ENCODE results near the gene CLIC6. TPM values are rescaled to one million over a fixed set of nuclear protein-coding genes. Genes with fewer than 3 reads are reported as not detected.
A peak's percentile ranks its signal among the peaks of the same experiment; 100 is the strongest.
"Not testable (repeated sequence)": the region's sequence is repeated elsewhere in the genome, so short reads cannot be mapped to it uniquely, and the experiment has no call there.

CLIC6 gene
- total RNA-seq, 4 donors from 2014 or later: 3.9 to 23.9 (median 8.0) TPM

DNA sequence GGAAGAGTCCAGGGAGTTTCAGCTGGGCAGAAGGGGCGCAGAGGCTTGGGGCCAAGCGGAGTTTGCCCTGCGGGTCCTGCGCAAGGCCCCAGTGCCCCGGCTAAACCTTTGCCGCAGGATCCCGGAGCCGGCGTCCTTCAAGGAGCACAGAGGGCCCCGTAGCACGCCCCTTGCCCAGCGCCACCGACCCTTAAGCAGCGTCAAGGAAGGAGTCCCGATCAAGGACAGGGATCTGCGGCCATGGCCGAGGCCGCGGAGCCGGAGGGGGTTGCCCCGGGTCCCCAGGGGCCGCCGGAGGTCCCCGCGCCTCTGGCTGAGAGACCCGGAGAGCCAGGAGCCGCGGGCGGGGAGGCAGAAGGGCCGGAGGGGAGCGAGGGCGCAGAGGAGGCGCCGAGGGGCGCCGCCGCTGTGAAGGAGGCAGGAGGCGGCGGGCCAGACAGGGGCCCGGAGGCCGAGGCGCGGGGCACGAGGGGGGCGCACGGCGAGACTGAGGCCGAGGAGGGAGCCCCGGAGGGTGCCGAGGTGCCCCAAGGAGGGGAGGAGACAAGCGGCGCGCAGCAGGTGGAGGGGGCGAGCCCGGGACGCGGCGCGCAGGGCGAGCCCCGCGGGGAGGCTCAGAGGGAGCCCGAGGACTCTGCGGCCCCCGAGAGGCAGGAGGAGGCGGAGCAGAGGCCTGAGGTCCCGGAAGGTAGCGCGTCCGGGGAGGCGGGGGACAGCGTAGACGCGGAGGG is 520 bp downstream of the CLIC6 start:
- peak overlapping the region; percentile 39 to 95 (median 58) for H3K27ac ChIP-seq
- H3K9me3 ChIP-seq: no peaks in the 10 kb centered on the region
- no peak for TF ChIP-seq POLR2A (IDR thresholded peaks at IDR 0.05)
- TF ChIP-seq, protein P1, sequence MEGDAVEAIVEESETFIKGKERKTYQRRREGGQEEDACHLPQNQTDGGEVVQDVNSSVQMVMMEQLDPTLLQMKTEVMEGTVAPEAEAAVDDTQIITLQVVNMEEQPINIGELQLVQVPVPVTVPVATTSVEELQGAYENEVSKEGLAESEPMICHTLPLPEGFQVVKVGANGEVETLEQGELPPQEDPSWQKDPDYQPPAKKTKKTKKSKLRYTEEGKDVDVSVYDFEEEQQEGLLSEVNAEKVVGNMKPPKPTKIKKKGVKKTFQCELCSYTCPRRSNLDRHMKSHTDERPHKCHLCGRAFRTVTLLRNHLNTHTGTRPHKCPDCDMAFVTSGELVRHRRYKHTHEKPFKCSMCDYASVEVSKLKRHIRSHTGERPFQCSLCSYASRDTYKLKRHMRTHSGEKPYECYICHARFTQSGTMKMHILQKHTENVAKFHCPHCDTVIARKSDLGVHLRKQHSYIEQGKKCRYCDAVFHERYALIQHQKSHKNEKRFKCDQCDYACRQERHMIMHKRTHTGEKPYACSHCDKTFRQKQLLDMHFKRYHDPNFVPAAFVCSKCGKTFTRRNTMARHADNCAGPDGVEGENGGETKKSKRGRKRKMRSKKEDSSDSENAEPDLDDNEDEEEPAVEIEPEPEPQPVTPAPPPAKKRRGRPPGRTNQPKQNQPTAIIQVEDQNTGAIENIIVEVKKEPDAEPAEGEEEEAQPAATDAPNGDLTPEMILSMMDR (IDR thresholded peaks at IDR 0.05): no peak
- WGBS, 2 donors: 0 to 3% methylated on average over 16 to 22 of the region's 74 CpGs
- peaks cover 10 to 12% of the 10 kb centered on the region in 2 donors for H3K4me1 ChIP-seq
- H3K36me3 ChIP-seq: no peaks in the 10 kb centered on the region
- peak; percentile 27 to 35 for DNase-seq
- H3K27me3 ChIP-seq: no peaks in the 10 kb centered on the region
- intact Hi-C loops (cut with DNase I): no loop called here
- H3K4me3 ChIP-seq (replicated peaks in 1 of 3): peak overlapping the region in 2 of 3 donors; percentile 30 to 76

DNA sequence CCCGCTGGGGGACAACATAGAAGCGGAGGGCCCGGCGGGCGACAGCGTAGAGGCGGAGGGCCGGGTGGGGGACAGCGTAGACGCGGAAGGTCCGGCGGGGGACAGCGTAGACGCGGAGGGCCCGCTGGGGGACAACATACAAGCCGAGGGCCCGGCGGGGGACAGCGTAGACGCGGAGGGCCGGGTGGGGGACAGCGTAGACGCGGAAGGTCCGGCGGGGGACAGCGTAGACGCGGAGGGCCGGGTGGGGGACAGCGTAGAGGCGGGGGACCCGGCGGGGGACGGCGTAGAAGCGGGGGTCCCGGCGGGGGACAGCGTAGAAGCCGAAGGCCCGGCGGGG is 1.1 kb downstream of the CLIC6 start:
- H3K27me3 ChIP-seq; H3K9me3 ChIP-seq; intact Hi-C loops (cut with DNase I); DNase-seq; H3K36me3 ChIP-seq: not testable (repeated sequence)
- H3K4me1 ChIP-seq: peaks cover 10 to 12% of the 10 kb centered on the region in 2 donors
- peak overlapping the region in 2 of 3 donors; percentile 58 to 95 for H3K27ac ChIP-seq
- 2 to 5% methylated on average over 12 to 24 of the region's 46 CpGs for WGBS, 2 donors
- peak overlapping the region in 2 of 3 donors; percentile 37 to 76 for H3K4me3 ChIP-seq (replicated peaks in 1 of 3)

DNA sequence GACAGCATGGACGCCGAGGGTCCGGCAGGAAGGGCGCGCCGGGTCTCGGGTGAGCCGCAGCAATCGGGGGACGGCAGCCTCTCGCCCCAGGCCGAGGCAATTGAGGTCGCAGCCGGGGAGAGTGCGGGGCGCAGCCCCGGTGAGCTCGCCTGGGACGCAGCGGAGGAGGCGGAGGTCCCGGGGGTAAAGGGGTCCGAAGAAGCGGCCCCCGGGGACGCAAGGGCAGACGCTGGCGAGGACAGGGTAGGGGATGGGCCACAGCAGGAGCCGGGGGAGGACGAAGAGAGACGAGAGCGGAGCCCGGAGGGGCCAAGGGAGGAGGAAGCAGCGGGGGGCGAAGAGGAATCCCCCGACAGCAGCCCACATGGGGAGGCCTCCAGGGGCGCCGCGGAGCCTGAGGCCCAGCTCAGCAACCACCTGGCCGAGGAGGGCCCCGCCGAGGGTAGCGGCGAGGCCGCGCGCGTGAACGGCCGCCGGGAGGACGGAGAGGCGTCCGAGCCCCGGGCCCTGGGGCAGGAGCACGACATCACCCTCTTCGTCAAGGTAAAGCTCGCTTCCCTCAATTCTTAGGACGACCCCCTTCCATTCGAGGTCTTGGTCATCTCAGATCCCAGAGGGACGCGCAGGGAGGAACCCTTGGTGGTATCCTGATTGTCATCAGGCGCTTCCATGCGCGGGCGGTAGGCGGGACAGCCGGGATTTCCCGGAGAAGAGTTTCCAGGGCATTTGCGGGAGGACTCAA is 1.6 kb downstream of the CLIC6 start:
- intact Hi-C loops (cut with DNase I): no loop called here
- DNase-seq: peak; percentile 23 to 27
- 4 to 6% methylated on average over 31 to 42 of the region's 70 CpGs for WGBS, 2 donors
- peaks cover 10 to 12% of the 10 kb centered on the region in 2 donors for H3K4me1 ChIP-seq
- no peaks in the 10 kb centered on the region for H3K36me3 ChIP-seq
- H3K27me3 ChIP-seq: no peaks in the 10 kb centered on the region
- peak overlapping the region in 2 of 3 donors; percentile 58 to 95 for H3K27ac ChIP-seq
- TF ChIP-seq POLR2A (IDR thresholded peaks at IDR 0.05): peak in 1 of 2 donors; percentile 10
- TF ChIP-seq, protein P1 (IDR thresholded peaks at IDR 0.05): no peak
- no peaks in the 10 kb centered on the region for H3K9me3 ChIP-seq
- H3K4me3 ChIP-seq (replicated peaks in 1 of 3): peak overlapping the region; percentile 37 to 76 (median 47)

DNA sequence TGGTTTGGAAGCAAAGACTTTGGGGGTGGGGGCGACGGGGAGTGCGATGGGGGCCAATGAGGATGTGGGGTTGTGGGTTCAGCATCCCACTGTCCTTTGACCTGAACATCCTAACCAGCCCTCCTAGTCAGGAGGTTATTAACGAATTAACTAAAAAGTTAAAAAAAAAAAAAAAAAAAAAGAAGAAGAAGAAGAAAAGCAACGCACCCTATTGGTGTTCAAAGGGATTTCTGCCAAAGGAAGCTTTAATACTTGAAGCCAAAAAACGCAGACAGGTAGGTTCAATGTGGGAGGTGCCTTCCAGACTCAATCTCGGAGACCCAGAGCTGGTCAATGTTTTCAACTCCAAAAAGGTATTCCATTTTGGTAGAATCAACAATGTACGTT is 2.2 kb downstream of the CLIC6 start:
- intact Hi-C loops (cut with DNase I): no loop called here
- peak overlapping the region in 2 of 3 donors; percentile 4 to 95 for H3K27ac ChIP-seq
- TF ChIP-seq, protein P1 (IDR thresholded peaks at IDR 0.05): no peak
- TF ChIP-seq POLR2A (IDR thresholded peaks at IDR 0.05): no peak
- no peaks in the 10 kb centered on the region for H3K27me3 ChIP-seq
- H3K4me1 ChIP-seq: peaks cover 10 to 12% of the 10 kb centered on the region in 2 donors
- peak overlapping the region in 2 of 3 donors; percentile 47 to 76 for H3K4me3 ChIP-seq (replicated peaks in 1 of 3)
- no peaks in the 10 kb centered on the region for H3K36me3 ChIP-seq
- 14% methylated on average over 8 of the region's 8 CpGs for WGBS, 2 donors
- no peak for DNase-seq
- no peaks in the 10 kb centered on the region for H3K9me3 ChIP-seq

DNA sequence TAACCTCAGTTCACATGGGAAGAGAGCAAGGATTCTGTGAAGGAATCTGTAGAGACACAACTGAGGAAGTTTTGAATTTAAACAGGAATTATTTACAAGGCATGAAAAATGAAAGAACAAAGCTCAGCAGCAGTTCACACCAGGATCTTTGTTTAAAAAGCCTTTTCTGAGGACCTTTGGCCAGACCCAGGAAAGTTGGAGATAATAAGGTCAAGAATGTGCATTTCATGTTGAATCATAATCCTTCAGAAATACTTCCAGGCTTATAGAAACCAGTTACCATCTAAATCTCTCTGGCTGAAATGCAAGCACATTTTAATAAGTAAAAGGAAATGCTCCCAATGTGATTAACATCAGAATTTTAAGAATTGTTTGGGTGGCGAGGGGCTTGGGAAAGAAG is 2.7 kb downstream of the CLIC6 start:
- DNase-seq: no peak
- 93 to 96% methylated on average over 1 of the region's 1 CpG for WGBS, 2 donors
- H3K27me3 ChIP-seq: no peaks in the 10 kb centered on the region
- TF ChIP-seq, protein P1 (IDR thresholded peaks at IDR 0.05): no peak
- no peak for TF ChIP-seq POLR2A (IDR thresholded peaks at IDR 0.05)
- no peaks in the 10 kb centered on the region for H3K9me3 ChIP-seq
- no peak overlapping the region for H3K4me3 ChIP-seq (replicated peaks in 1 of 3)
- H3K4me1 ChIP-seq: peaks cover 10 to 12% of the 10 kb centered on the region in 2 donors
- no peaks in the 10 kb centered on the region for H3K36me3 ChIP-seq
- H3K27ac ChIP-seq: no peak overlapping the region
- intact Hi-C loops (cut with DNase I): no loop called here
